Superior temporal gyrus (tissue), 1 donor: Measurements from ENCODE around the gene PDE2A.

ENCODE experiments used
- DNase-seq: peaks from one replicate; pipeline ENCODE4 v3.0.0-alpha.2; 2016; ENCODE audit errors: extremely low spot score

The PDE2A gene

GRCh38 chr11:72544589-72544988 lies 129.6 kb downstream of the PDE2A start:
- no peak for DNase-seq

GRCh38 chr11:72543849-72544542 lies 130.2 kb downstream of the PDE2A start:
- DNase-seq = no peak

DNA sequence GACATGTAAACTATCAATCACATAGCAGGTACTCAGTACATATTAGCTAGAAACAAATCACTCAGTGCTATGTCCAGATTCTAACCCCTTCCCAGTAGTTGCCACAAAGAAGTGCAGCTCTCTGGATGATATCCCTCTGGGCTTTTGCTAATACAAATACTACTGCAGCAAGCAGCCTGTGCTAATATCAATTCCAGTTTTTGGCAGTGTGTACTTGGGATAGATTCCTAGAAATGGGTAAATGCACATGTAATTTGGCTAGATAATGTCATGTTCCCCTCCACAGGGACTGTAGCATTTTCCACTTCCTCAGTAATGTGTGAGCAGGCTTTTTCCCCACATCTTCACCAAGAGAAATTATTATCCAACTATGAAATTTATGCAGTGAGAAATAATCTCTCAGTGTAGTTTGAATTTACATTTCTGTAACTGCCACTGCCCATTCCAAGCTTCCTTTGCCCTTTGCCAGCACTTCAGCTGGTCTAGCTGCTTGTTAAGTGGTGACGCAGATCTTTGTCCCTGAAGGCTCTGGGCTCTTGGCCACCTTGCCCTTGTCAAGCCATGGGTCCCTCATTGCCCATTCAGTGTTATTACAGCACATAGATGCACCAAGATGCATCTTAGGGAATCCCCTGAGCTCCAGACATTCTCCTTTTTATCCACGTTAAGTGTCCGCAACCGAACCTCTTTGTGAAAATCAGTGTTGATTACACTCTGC lies 132.8 kb downstream of the PDE2A start:
- DNase-seq = no peak

DNA sequence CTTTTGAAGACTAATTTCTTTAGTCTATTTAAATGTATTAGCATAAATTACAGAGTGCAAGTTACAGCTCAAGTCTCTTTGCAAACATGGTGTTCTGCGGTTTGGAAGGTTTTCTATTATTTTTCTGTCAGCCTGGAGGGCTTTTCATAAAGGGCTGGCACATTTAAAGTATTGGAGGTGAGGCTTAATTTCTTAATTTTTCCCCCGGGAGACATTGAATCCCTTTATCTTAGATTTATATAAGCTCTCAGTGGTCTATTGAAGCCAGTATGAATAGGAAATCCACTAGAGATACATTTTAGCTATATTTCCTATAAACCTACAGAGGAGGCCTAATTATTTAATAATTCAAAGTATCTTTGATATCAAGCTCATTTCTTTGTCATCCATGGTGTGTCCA lies 137.2 kb downstream of the PDE2A start:
- no peak for DNase-seq

DNA sequence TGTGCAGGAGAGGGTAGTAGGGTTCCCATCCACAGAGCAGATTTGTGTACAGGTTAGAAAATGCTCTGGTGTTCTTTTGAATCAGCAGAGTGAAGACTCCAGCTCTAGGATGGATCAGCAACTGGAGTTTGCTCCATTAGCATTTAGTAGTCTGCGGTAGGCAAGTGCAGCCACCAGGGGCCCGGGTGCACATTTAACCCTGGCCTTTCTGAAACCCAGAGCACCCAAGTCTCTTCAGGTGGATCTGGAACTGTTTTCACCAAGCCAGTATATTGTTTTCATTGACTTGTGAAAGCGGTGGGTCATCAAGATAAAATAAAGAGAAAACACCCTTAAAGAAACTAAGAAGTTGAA lies 139.1 kb downstream of the PDE2A start:
- no peak for DNase-seq

DNA sequence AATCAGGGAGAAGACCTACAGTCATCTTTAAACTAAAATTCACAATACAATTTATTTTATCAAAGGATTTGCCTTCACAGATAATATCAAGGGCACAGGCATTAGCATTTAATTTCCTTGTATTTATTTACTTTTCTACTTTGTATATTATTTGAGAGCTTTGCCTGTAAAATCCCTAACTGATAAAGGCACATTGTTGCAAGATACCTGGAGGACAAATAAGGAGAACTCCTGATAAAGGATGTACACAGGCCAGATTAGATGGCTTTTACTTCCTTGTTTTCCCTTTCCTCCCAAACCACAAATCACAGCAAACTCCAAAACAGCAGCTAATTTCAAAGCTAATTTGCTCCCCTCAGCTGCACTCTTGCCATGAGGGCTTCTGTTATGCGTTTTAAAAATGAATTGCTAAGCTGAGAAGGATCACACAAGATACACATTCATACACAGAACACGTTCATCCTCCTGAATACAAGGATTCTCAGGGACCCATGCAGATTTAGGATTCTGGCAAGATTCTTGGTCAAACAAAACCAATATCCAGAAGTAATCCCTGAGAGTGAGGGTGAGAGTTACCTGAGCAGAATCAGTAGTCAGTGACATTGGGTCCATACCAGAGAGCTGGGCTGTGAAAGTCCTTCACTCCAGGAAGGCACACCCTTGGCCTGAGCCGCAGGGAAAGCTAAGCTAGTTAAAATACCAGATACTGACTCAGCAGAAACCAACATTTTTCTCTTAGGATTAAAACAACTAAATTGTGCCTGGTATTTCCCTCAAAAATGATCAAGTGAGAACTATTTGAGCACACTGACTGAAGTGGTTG lies 139.6 kb downstream of the PDE2A start:
- no peak for DNase-seq

- no peak for DNase-seq
Observed at GRCh38 chr11:72529068-72529467, 145.2 kb downstream of the PDE2A start.

DNA sequence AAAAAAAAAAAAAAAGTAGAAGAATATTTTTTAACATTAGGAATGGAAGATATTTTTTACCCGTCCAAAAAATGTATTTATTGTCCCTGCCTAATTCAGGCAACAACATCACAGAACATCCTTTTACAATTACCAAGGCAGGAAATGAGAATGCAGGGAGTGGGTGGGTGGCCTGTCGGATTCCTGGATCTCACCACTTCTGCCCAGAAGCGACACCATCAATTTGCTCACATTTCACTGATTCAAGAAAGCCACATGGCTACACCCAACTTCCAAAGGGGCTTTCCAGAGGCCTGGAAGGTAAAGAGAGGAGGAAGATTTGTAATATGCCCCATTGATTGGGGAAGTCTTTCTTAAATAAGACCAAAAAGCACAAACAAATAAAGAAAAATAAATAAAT lies 146.1 kb downstream of the PDE2A start:
- no peak for DNase-seq
